HEK293 (cell line): ENCODE data around the gene YPEL4.
"Not testable (repeated sequence)": the region's sequence is repeated elsewhere in the genome, so short reads cannot be mapped to it uniquely, and the experiment has no call there.

Source experiments
- CTCF ChIA-PET: fragments of 350-600 bp; formaldehyde crosslinking; extraction: SDS; loops from one replicate; lab custom pipeline; 2021; ENCODE audit warnings: antibody characterized with exemption; lab: Yijun Ruan, JAX
- POLR2A ChIA-PET: fragments of 300-600 bp; formaldehyde crosslinking; extraction: SDS; loops from one replicate; lab custom pipeline; 2020; ENCODE audit warnings: antibody characterized with exemption, inconsistent platforms; lab: Yijun Ruan, JAX
- H3K27ac ChIP-seq: fragments of 200-500 bp; sonication (Bioruptor generic); 2 replicates; pipeline ENCODE4 v1.5.1; 2014; ENCODE audit warnings: low read depth, low read length, control low read depth, inconsistent platforms; ENCODE audit errors: extremely low read depth
- H3K36me3 ChIP-seq, 2 experiments: fragments of 200-500 bp in 1 of 2; sonication (Bioruptor generic) in 1 of 2; 1 replicate in 1 of 2; 2 replicates in 1 of 2; pipeline ENCODE4 v1.5.1; 2014 to 2017; ENCODE audit warnings: inconsistent platforms in 2 of 2, low read length in 2 of 2; ENCODE audit not compliant: control insufficient read depth in 2 of 2, insufficient read depth in 1 of 2
- H3K4me1 ChIP-seq: fragments of 200-500 bp; sonication (Bioruptor generic); 2 replicates; pipeline ENCODE4 v1.5.1; 2014; ENCODE audit warnings: mild to moderate bottlenecking, low read length, inconsistent platforms; ENCODE audit not compliant: control insufficient read depth, insufficient read depth
- H3K4me3 ChIP-seq: 2 replicates; pipeline ENCODE4 v1.5.1; 2011; ENCODE audit warnings: low read depth, mild to moderate bottlenecking, control low read depth, low read length, moderate library complexity
- H3K9me3 ChIP-seq: fragments of 200-500 bp; sonication (Bioruptor generic); 2 replicates; pipeline ENCODE4 v1.5.1; 2014; ENCODE audit warnings: low read depth, low read length, inconsistent platforms; ENCODE audit not compliant: control insufficient read depth, insufficient read depth
- IKZF3 ChIP-seq: fragments of 450-650 bp; IDR thresholded peaks from 2 replicates; pipeline ENCODE4 v1.5.0; 2018; ENCODE audit warnings: missing biosample characterization, mild to moderate bottlenecking, missing genetic modification characterization, moderate library complexity
- INSM2 ChIP-seq: fragments of 450-650 bp; formaldehyde crosslinking; IDR thresholded peaks from 2 replicates; pipeline ENCODE4 v1.5.1; 2016; ENCODE audit warnings: missing biosample characterization, missing genetic modification characterization
- OVOL3 ChIP-seq: fragments of 450-650 bp; formaldehyde crosslinking; IDR thresholded peaks from 2 replicates; pipeline ENCODE4 v1.5.1; 2016; ENCODE audit warnings: missing biosample characterization, missing genetic modification characterization
- SP7 ChIP-seq: fragments of 450-650 bp; formaldehyde crosslinking; IDR thresholded peaks from 2 replicates; pipeline ENCODE4 v1.5.1; 2016; ENCODE audit warnings: missing biosample characterization, missing genetic modification characterization
- TCF7L2 ChIP-seq: IDR thresholded peaks from 2 replicates; pipeline ENCODE4 v1.6.1; 2011; ENCODE audit warnings: low read depth, mild to moderate bottlenecking, inconsistent platforms, low read length, moderate library complexity, borderline replicate concordance
- TRIM28 ChIP-seq: IDR thresholded peaks from 2 replicates; pipeline ENCODE4 v1.6.1; 2011; ENCODE audit warnings: low read length, control low read depth, borderline replicate concordance
- ZBTB11 ChIP-seq: fragments of 450-650 bp; formaldehyde crosslinking; conservative IDR thresholded peaks from 2 replicates; pipeline ENCODE4 v1.5.1; 2016; ENCODE audit warnings: low read depth, missing biosample characterization, missing genetic modification characterization
- ZBTB20 ChIP-seq: fragments of 450-650 bp; formaldehyde crosslinking; IDR thresholded peaks from 2 replicates; pipeline ENCODE4 v1.5.1; 2016; ENCODE audit warnings: missing biosample characterization, missing genetic modification characterization
- ZBTB26 ChIP-seq: fragments of 450-650 bp; formaldehyde crosslinking; optimal IDR thresholded peaks from 2 replicates; pipeline ENCODE3; 2016; ENCODE audit warnings: missing biosample characterization, mild to moderate bottlenecking, missing genetic modification characterization
- ZIC2 ChIP-seq: fragments of 450-650 bp; formaldehyde crosslinking; IDR thresholded peaks from 2 replicates; pipeline ENCODE4 v1.5.1; 2016; ENCODE audit warnings: missing biosample characterization, missing genetic modification characterization
- ZNF16 ChIP-seq: fragments of 450-650 bp; formaldehyde crosslinking; IDR thresholded peaks from 2 replicates; pipeline ENCODE4 v1.5.1; 2016; ENCODE audit warnings: low read depth, missing biosample characterization, missing genetic modification characterization
- ZNF184 ChIP-seq: fragments of 450-650 bp; IDR thresholded peaks from 2 replicates; pipeline ENCODE4 v1.5.1; 2018; ENCODE audit warnings: missing biosample characterization, mild to moderate bottlenecking, missing genetic modification characterization
- ZNF266 ChIP-seq: fragments of 450-650 bp; formaldehyde crosslinking; IDR thresholded peaks from 2 replicates; pipeline ENCODE4 v1.5.1; 2016; ENCODE audit warnings: missing biosample characterization, missing genetic modification characterization, low read depth
- ZNF341 ChIP-seq: fragments of 450-650 bp; formaldehyde crosslinking; IDR thresholded peaks from 2 replicates; pipeline ENCODE4; 2016; ENCODE audit warnings: low read depth, missing biosample characterization, missing genetic modification characterization
- ZNF350 ChIP-seq: fragments of 450-650 bp; formaldehyde crosslinking; IDR thresholded peaks from 2 replicates; pipeline ENCODE4 v1.5.0; 2017; ENCODE audit warnings: missing biosample characterization, mild to moderate bottlenecking, missing genetic modification characterization
- ZNF366 ChIP-seq: fragments of 450-650 bp; formaldehyde crosslinking; conservative IDR thresholded peaks from 2 replicates; pipeline ENCODE4 v1.5.1; 2016; ENCODE audit warnings: missing biosample characterization, missing genetic modification characterization
- ZNF488 ChIP-seq: fragments of 450-650 bp; formaldehyde crosslinking; IDR thresholded peaks from 2 replicates; pipeline ENCODE4 v1.5.1; 2016; ENCODE audit warnings: missing biosample characterization, missing genetic modification characterization
- ZNF510 ChIP-seq: fragments of 450-650 bp; formaldehyde crosslinking; IDR thresholded peaks from 2 replicates; pipeline ENCODE4 v1.5.1; 2018; ENCODE audit warnings: mild to moderate bottlenecking, missing genetic modification characterization, missing biosample characterization; ENCODE audit not compliant: insufficient replicate concordance
- ZNF549 ChIP-seq: fragments of 450-650 bp; IDR thresholded peaks from 2 replicates; pipeline ENCODE4 v1.5.1; 2018; ENCODE audit warnings: missing biosample characterization, missing genetic modification characterization, mild to moderate bottlenecking, inconsistent platforms, moderate library complexity
- ZNF571 ChIP-seq: fragments of 450-650 bp; formaldehyde crosslinking; IDR thresholded peaks from 2 replicates; pipeline ENCODE4 v1.5.0; 2017; ENCODE audit warnings: missing biosample characterization, missing genetic modification characterization
- ZNF624 ChIP-seq: fragments of 450-650 bp; formaldehyde crosslinking; IDR thresholded peaks from 2 replicates; pipeline ENCODE4 v1.5.1; 2017; ENCODE audit warnings: missing biosample characterization, missing genetic modification characterization
- ZNF639 ChIP-seq: fragments of 450-650 bp; formaldehyde crosslinking; IDR thresholded peaks from 2 replicates; pipeline ENCODE4 v1.5.1; 2016; ENCODE audit warnings: missing biosample characterization, missing genetic modification characterization
- ZNF670 ChIP-seq: fragments of 450-650 bp; formaldehyde crosslinking; IDR thresholded peaks from 2 replicates; pipeline ENCODE4 v1.5.1; 2016; ENCODE audit warnings: missing biosample characterization, missing genetic modification characterization, low read depth
- ZNF791 ChIP-seq: fragments of 450-650 bp; formaldehyde crosslinking; IDR thresholded peaks from 2 replicates; pipeline ENCODE4 v1.5.1; 2016; ENCODE audit warnings: missing biosample characterization, missing genetic modification characterization
- ZNF843 ChIP-seq: fragments of 450-650 bp; formaldehyde crosslinking; IDR thresholded peaks from 2 replicates; pipeline ENCODE4 v1.5.1; 2016; ENCODE audit warnings: missing biosample characterization, missing genetic modification characterization

The YPEL4 gene

GRCh38 chr11:57652230-57652629 lies 2.5 kb upstream of the YPEL4 start:
- H3K36me3 ChIP-seq, POLR2A ChIA-PET, H3K9me3 ChIP-seq, H3K4me3 ChIP-seq, H3K27ac ChIP-seq, H3K4me1 ChIP-seq: not testable (repeated sequence)
- CTCF ChIA-PET, result interaction anchor here (0.6 to 1.3 kb wide), 3 partner anchors 14 to 285 kb away, joined by 3 to 5 read pairs (median 5); partner anchors contain the start of gene UBE2L6

- ChIA-PET CTCF (interaction anchor here (0.5 to 1.0 kb wide), 3 partner anchors 15 to 308 kb away, joined by 3 to 5 read pairs (median 4); no protein-coding TSS in a partner anchor), POLR2A (no interaction called here)
- no peaks in the 10 kb centered on the region for H3K36me3 ChIP-seq
- H3K4me3 ChIP-seq, result no peak overlapping the region
- no peak overlapping the region for H3K27ac ChIP-seq
- 0 out of 2 replicates have a peak, but pooled peaks cover 6% of the 10 kb centered on the region for H3K4me1 ChIP-seq
- H3K9me3 ChIP-seq, result no peaks in the 10 kb centered on the region
- TF ChIP-seq ZNF549 (tag by site-specific recombination) (no peak), TCF7L2 (no peak), OVOL3 (tag by site-specific recombination) (no peak), ZNF624 (no peak), ZBTB20 (tag by site-specific recombination) (no peak), ZNF571 (tag by site-specific recombination) (no peak), ZNF670 (no peak), ZNF791 (tag by site-specific recombination) (no peak), ZBTB11 (tag by site-specific recombination) (no peak), ZNF639 (tag by site-specific recombination) (no peak), ZNF266 (tag by site-specific recombination) (no peak), ZNF488 (tag by site-specific recombination) (no peak)
These were observed 1.7 kb upstream of the YPEL4 start for GRCh38 chr11:57651408-57651807.

GRCh38 chr11:57650739-57651090 lies 1.0 kb upstream of the YPEL4 start:
- ChIA-PET CTCF (interaction anchor here (0.5 kb wide), 1 partner anchor 307 kb away, joined by 4 read pairs; no protein-coding TSS in a partner anchor), POLR2A (no interaction called here)
- Histone ChIP-seq H3K4me1 (0 out of 2 replicates have a peak, but pooled peaks cover 6% of the 10 kb centered on the region), H3K4me3 (no peak overlapping the region), H3K36me3 (no peaks in the 10 kb centered on the region), H3K27ac (no peak overlapping the region), H3K9me3 (no peaks in the 10 kb centered on the region)
- TF ChIP-seq ZNF366 (tag by site-specific recombination), result no peak
- TF ChIP-seq ZNF510 (tag by site-specific recombination), result no peak
- TF ChIP-seq TRIM28, result no peak
- TF ChIP-seq ZNF350, result no peak
- no peak for TF ChIP-seq ZNF549 (tag by site-specific recombination)
- no peak for TF ChIP-seq ZBTB26
- TF ChIP-seq ZNF843 (tag by site-specific recombination), result no peak
- no peak for TF ChIP-seq INSM2 (tag by site-specific recombination)
- no peak for TF ChIP-seq IKZF3 (tag by site-specific recombination)
- TF ChIP-seq ZNF184 (tag by site-specific recombination), result no peak
- no peak for TF ChIP-seq SP7 (tag by site-specific recombination)
- TF ChIP-seq ZIC2 (tag by site-specific recombination), result no peak
- TF ChIP-seq ZNF341 (tag by site-specific recombination), result no peak
- no peak for TF ChIP-seq ZNF16 (tag by site-specific recombination)
